ENCODE measurements around the gene CPPED1. TPM values are rescaled to one million over a fixed set of nuclear protein-coding genes. Genes with fewer than 3 reads are reported as not detected.

CPPED1 gene
- polyA plus RNA-seq, 2 donors = 22.3 to 27.8 TPM

GRCh38 chr16:12685806-12686205 is 117.9 kb downstream of the CPPED1 start:
- no peaks in the 10 kb centered on the region for H3K4me1 ChIP-seq (ENCODE audit: control insufficient read depth in 2 of 2, insufficient read depth in 2 of 2, low read length in 1 of 2)
- H3K9me3 ChIP-seq (ENCODE audit: control insufficient read depth in 2 of 2, insufficient read depth in 1 of 2, low read depth in 1 of 2, low read length in 1 of 2) = no peaks in the 10 kb centered on the region
- no peak overlapping the region for H3K4me3 ChIP-seq (ENCODE audit: low read depth in 1 of 2, low read length in 2 of 2)
- H3K27ac ChIP-seq (ENCODE audit: low read depth in 2 of 2, low read length in 1 of 2) = no peak overlapping the region
- no peaks in the 10 kb centered on the region for H3K36me3 ChIP-seq (ENCODE audit: control insufficient read depth in 2 of 2, insufficient read depth in 2 of 2, low read length in 1 of 2)
- 79 to 90% methylated on average over 5 of the region's 5 CpGs for WGBS, 2 donors
- H3K27me3 ChIP-seq (ENCODE audit: control insufficient read depth in 1 of 2, insufficient read depth in 2 of 2, low read length in 2 of 2) = no peaks in the 10 kb centered on the region

DNA sequence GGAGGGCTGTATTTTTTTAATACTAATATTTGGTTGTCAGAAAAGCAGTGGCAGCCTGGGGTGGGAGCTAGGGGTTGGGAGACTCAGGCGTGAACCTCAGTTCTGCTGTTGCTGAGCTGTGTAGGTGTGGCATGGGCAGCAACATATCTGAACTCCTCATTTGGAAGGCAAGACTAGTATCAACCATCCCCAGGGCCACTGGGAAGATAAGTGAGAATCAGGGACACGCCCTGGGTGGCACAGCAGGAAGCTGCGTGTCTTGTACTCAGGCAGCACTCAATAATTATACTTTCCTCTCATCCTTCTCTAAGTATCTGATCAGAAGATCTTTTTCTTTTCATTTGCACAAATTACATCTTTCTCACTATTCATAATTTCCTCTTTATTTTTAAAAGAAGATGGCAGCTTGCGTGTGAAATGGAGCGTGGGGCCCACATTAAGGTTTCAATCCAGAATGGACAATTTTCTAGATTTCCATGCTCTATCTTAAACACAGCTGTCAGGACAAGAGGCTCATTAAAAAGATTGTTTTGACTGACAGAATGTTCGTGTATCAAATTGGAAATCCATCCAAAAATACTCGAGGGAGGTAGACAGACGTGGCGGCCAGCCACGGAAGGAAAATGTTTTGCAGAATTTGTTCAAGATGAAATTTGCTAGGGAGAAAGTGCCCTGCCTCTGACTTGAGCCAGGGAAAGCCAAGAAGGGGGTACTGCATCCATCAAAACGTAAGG is 121.1 kb downstream of the CPPED1 start:
- WGBS, 2 donors = 88 to 94% methylated on average over 11 of the region's 11 CpGs
- no peaks in the 10 kb centered on the region for H3K36me3 ChIP-seq (ENCODE audit: control insufficient read depth in 2 of 2, insufficient read depth in 2 of 2, low read length in 1 of 2)
- H3K4me3 ChIP-seq (ENCODE audit: low read depth in 1 of 2, low read length in 2 of 2) = no peak overlapping the region
- H3K4me1 ChIP-seq (ENCODE audit: control insufficient read depth in 2 of 2, insufficient read depth in 2 of 2, low read length in 1 of 2) = no peaks in the 10 kb centered on the region
- no peaks in the 10 kb centered on the region for H3K9me3 ChIP-seq (ENCODE audit: control insufficient read depth in 2 of 2, insufficient read depth in 1 of 2, low read depth in 1 of 2, low read length in 1 of 2)
- no peak overlapping the region for H3K27ac ChIP-seq (ENCODE audit: low read depth in 2 of 2, low read length in 1 of 2)
- no peaks in the 10 kb centered on the region for H3K27me3 ChIP-seq (ENCODE audit: control insufficient read depth in 1 of 2, insufficient read depth in 2 of 2, low read length in 2 of 2)

DNA sequence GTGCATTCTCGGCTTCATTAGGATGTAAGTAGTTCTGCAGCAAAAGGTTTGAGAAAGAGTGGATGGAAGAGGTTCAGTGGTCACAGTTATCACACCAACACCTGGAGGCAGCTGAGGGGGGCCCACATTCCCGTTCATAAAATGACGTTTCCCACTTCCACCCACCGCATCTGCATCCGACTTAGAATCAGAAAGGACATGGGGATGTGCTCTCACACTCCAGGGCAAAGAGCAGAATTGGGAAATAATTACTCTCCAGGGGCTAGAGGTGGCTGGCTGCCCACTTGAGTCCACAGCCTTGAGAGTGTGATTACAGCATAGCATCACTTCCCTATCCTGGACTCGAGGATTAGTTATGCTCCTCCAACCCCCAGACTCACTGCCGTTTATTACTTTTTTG is 122.0 kb downstream of the CPPED1 start:
- 80 to 86% methylated on average over 7 of the region's 7 CpGs for WGBS, 2 donors
- Histone ChIP-seq H3K4me3 (ENCODE audit: low read depth in 1 of 2, low read length in 2 of 2) (no peak overlapping the region), H3K9me3 (ENCODE audit: control insufficient read depth in 2 of 2, insufficient read depth in 1 of 2, low read depth in 1 of 2, low read length in 1 of 2) (no peaks in the 10 kb centered on the region), H3K27me3 (ENCODE audit: control insufficient read depth in 1 of 2, insufficient read depth in 2 of 2, low read length in 2 of 2) (no peaks in the 10 kb centered on the region), H3K27ac (ENCODE audit: low read depth in 2 of 2, low read length in 1 of 2) (no peak overlapping the region), H3K36me3 (ENCODE audit: control insufficient read depth in 2 of 2, insufficient read depth in 2 of 2, low read length in 1 of 2) (no peaks in the 10 kb centered on the region), H3K4me1 (ENCODE audit: control insufficient read depth in 2 of 2, insufficient read depth in 2 of 2, low read length in 1 of 2) (no peaks in the 10 kb centered on the region)

- no peak overlapping the region for H3K27ac ChIP-seq (ENCODE audit: low read depth in 2 of 2, low read length in 1 of 2)
- no peaks in the 10 kb centered on the region for H3K4me1 ChIP-seq (ENCODE audit: control insufficient read depth in 2 of 2, insufficient read depth in 2 of 2, low read length in 1 of 2)
- H3K27me3 ChIP-seq (ENCODE audit: control insufficient read depth in 1 of 2, insufficient read depth in 2 of 2, low read length in 2 of 2) = no peaks in the 10 kb centered on the region
- H3K36me3 ChIP-seq (ENCODE audit: control insufficient read depth in 2 of 2, insufficient read depth in 2 of 2, low read length in 1 of 2) = no peaks in the 10 kb centered on the region
- no peaks in the 10 kb centered on the region for H3K9me3 ChIP-seq (ENCODE audit: control insufficient read depth in 2 of 2, insufficient read depth in 1 of 2, low read depth in 1 of 2, low read length in 1 of 2)
- 82 to 87% methylated on average over 2 of the region's 2 CpGs for WGBS, 2 donors
- no peak overlapping the region for H3K4me3 ChIP-seq (ENCODE audit: low read depth in 1 of 2, low read length in 2 of 2)
These were observed 123.2 kb downstream of the CPPED1 start for GRCh38 chr16:12680531-12680930.

- WGBS, 2 donors = 80 to 88% methylated on average over 3 of the region's 3 CpGs
- H3K4me1 ChIP-seq (ENCODE audit: control insufficient read depth in 2 of 2, insufficient read depth in 2 of 2, low read length in 1 of 2) = no peaks in the 10 kb centered on the region
- H3K4me3 ChIP-seq (ENCODE audit: low read depth in 1 of 2, low read length in 2 of 2) = no peak overlapping the region
- no peaks in the 10 kb centered on the region for H3K27me3 ChIP-seq (ENCODE audit: control insufficient read depth in 1 of 2, insufficient read depth in 2 of 2, low read length in 2 of 2)
- H3K9me3 ChIP-seq (ENCODE audit: control insufficient read depth in 2 of 2, insufficient read depth in 1 of 2, low read depth in 1 of 2, low read length in 1 of 2) = no peaks in the 10 kb centered on the region
- H3K27ac ChIP-seq (ENCODE audit: low read depth in 2 of 2, low read length in 1 of 2) = no peak overlapping the region
- H3K36me3 ChIP-seq (ENCODE audit: control insufficient read depth in 2 of 2, insufficient read depth in 2 of 2, low read length in 1 of 2) = no peaks in the 10 kb centered on the region
These were observed 123.9 kb downstream of the CPPED1 start for GRCh38 chr16:12679660-12680272.

- Histone ChIP-seq H3K27me3 (ENCODE audit: control insufficient read depth in 1 of 2, insufficient read depth in 2 of 2, low read length in 2 of 2) (no peaks in the 10 kb centered on the region), H3K9me3 (ENCODE audit: control insufficient read depth in 2 of 2, insufficient read depth in 1 of 2, low read depth in 1 of 2, low read length in 1 of 2) (no peaks in the 10 kb centered on the region), H3K4me3 (ENCODE audit: low read depth in 1 of 2, low read length in 2 of 2) (no peak overlapping the region), H3K27ac (ENCODE audit: low read depth in 2 of 2, low read length in 1 of 2) (no peak overlapping the region), H3K36me3 (ENCODE audit: control insufficient read depth in 2 of 2, insufficient read depth in 2 of 2, low read length in 1 of 2) (no peaks in the 10 kb centered on the region), H3K4me1 (ENCODE audit: control insufficient read depth in 2 of 2, insufficient read depth in 2 of 2, low read length in 1 of 2) (no peaks in the 10 kb centered on the region)
- WGBS, 2 donors = 64 to 65% methylated on average over 3 of the region's 3 CpGs
These were observed 124.7 kb downstream of the CPPED1 start for GRCh38 chr16:12678983-12679382.

DNA sequence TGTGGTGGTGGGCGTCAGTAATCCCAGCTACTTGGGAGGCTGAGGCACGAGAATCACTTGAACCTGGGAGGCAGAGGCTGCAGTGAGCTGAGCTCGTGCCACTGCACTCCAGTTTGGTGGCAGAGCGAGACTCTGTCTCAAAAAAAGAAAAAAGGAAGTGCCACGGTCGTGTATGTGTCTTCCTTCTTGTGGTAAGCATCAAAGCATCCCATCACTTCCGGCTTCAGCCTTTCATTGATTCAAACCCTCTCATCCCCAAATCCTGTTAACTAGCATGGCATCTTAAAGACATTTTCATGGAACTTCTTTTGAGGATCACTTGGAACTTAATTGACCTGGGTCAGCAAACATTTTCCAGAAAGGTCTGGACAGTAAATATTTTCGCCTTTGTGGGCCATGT is 126.2 kb downstream of the CPPED1 start:
- Histone ChIP-seq H3K36me3 (ENCODE audit: control insufficient read depth in 2 of 2, insufficient read depth in 2 of 2, low read length in 1 of 2) (peaks cover 0 to 3% of the 10 kb centered on the region in 2 donors), H3K9me3 (ENCODE audit: control insufficient read depth in 2 of 2, insufficient read depth in 1 of 2, low read depth in 1 of 2, low read length in 1 of 2) (no peaks in the 10 kb centered on the region), H3K27me3 (ENCODE audit: control insufficient read depth in 1 of 2, insufficient read depth in 2 of 2, low read length in 2 of 2) (no peaks in the 10 kb centered on the region), H3K4me3 (ENCODE audit: low read depth in 1 of 2, low read length in 2 of 2) (no peak overlapping the region), H3K4me1 (ENCODE audit: control insufficient read depth in 2 of 2, insufficient read depth in 2 of 2, low read length in 1 of 2) (no peaks in the 10 kb centered on the region), H3K27ac (ENCODE audit: low read depth in 2 of 2, low read length in 1 of 2) (no peak overlapping the region)
- 85 to 86% methylated on average over 8 of the region's 8 CpGs for WGBS, 2 donors

DNA sequence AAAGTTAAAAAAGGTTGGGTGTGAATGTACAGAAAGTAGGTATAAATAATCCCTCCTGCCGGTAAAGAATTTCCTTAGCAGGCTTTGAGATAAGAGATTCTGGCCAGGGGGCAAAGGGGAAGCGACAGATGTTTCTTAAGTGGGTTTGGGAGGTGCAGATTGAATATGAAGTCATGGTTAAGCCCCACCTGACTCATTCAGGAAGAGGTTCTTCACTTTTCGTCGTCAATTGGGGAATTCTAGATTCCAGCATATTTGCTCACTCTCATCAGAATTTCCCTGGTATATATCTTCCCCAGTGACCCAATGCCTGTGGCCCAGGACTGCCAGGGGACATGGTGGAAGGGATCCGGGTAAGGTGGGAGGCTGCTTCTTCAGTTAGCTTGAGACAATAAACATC is 127.8 kb downstream of the CPPED1 start:
- H3K9me3 ChIP-seq (ENCODE audit: control insufficient read depth in 2 of 2, insufficient read depth in 1 of 2, low read depth in 1 of 2, low read length in 1 of 2) = no peaks in the 10 kb centered on the region
- WGBS, 2 donors = 55 to 58% methylated on average over 5 of the region's 5 CpGs
- H3K4me3 ChIP-seq (ENCODE audit: low read depth in 1 of 2, low read length in 2 of 2) = no peak overlapping the region
- peaks cover 0 to 5% of the 10 kb centered on the region in 2 donors for H3K36me3 ChIP-seq (ENCODE audit: control insufficient read depth in 2 of 2, insufficient read depth in 2 of 2, low read length in 1 of 2)
- H3K27ac ChIP-seq (ENCODE audit: low read depth in 2 of 2, low read length in 1 of 2) = no peak overlapping the region
- H3K4me1 ChIP-seq (ENCODE audit: control insufficient read depth in 2 of 2, insufficient read depth in 2 of 2, low read length in 1 of 2) = no peaks in the 10 kb centered on the region
- H3K27me3 ChIP-seq (ENCODE audit: control insufficient read depth in 1 of 2, insufficient read depth in 2 of 2, low read length in 2 of 2) = no peaks in the 10 kb centered on the region

GRCh38 chr16:12675046-12675445 is 128.6 kb downstream of the CPPED1 start:
- no peaks in the 10 kb centered on the region for H3K27me3 ChIP-seq (ENCODE audit: control insufficient read depth in 1 of 2, insufficient read depth in 2 of 2, low read length in 2 of 2)
- H3K4me3 ChIP-seq (ENCODE audit: low read depth in 1 of 2, low read length in 2 of 2) = no peak overlapping the region
- H3K36me3 ChIP-seq (ENCODE audit: control insufficient read depth in 2 of 2, insufficient read depth in 2 of 2, low read length in 1 of 2) = peaks cover 0 to 5% of the 10 kb centered on the region in 2 donors
- no peaks in the 10 kb centered on the region for H3K9me3 ChIP-seq (ENCODE audit: control insufficient read depth in 2 of 2, insufficient read depth in 1 of 2, low read depth in 1 of 2, low read length in 1 of 2)
- no peaks in the 10 kb centered on the region for H3K4me1 ChIP-seq (ENCODE audit: control insufficient read depth in 2 of 2, insufficient read depth in 2 of 2, low read length in 1 of 2)
- H3K27ac ChIP-seq (ENCODE audit: low read depth in 2 of 2, low read length in 1 of 2) = no peak overlapping the region
- 63 to 66% methylated on average over 4 of the region's 4 CpGs for WGBS, 2 donors

GRCh38 chr16:12674524-12674923 is 129.2 kb downstream of the CPPED1 start:
- no peaks in the 10 kb centered on the region for H3K27me3 ChIP-seq (ENCODE audit: control insufficient read depth in 1 of 2, insufficient read depth in 2 of 2, low read length in 2 of 2)
- no peaks in the 10 kb centered on the region for H3K4me1 ChIP-seq (ENCODE audit: control insufficient read depth in 2 of 2, insufficient read depth in 2 of 2, low read length in 1 of 2)
- peaks cover 0 to 5% of the 10 kb centered on the region in 2 donors for H3K36me3 ChIP-seq (ENCODE audit: control insufficient read depth in 2 of 2, insufficient read depth in 2 of 2, low read length in 1 of 2)
- WGBS, 2 donors = 95 to 98% methylated on average over 5 of the region's 5 CpGs
- no peak overlapping the region for H3K27ac ChIP-seq (ENCODE audit: low read depth in 2 of 2, low read length in 1 of 2)
- no peaks in the 10 kb centered on the region for H3K9me3 ChIP-seq (ENCODE audit: control insufficient read depth in 2 of 2, insufficient read depth in 1 of 2, low read depth in 1 of 2, low read length in 1 of 2)
- H3K4me3 ChIP-seq (ENCODE audit: low read depth in 1 of 2, low read length in 2 of 2) = no peak overlapping the region

All from esophagus (tissue), 2 donors.